ENCODE results near the gene SPTBN2. TPM values are rescaled to one million over a fixed set of nuclear protein-coding genes. Genes with fewer than 3 reads are reported as not detected.

Gene SPTBN2
- total RNA-seq, 1 experiment from 2014 or later = 51.0 TPM

DNA sequence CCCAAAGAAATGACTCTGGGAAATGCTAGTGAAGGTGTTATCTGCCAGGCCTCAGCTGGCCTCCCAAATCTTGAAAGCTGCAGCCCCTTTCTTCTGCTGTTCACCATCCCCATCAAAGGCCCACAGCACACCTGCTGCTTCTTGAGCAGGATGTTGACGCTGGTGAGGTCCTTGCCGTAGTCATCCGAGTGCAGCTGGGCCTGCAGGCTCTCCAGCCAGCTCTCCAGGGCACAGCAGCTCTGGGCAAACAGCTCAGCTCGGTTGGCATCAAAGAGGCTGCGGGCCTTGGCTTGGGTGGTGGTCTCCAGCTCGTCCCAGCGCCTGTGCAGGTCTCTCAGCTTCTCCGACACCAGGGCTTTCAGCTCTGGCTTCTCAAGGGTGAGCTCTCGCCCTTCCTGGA is 32.9 kb downstream of the SPTBN2 start:
- BruUV-seq (replicated peaks) = no TSS peak
- H3K27me3 ChIP-seq (ENCODE audit: insufficient read depth, low read depth) = no peaks in the 10 kb centered on the region
- no peaks in the 10 kb centered on the region for H3F3A ChIP-seq (ENCODE audit: insufficient read depth, low read depth)
- no peak overlapping the region for H3K27ac ChIP-seq
- H2AFZ ChIP-seq = no peak overlapping the region
- ChIA-PET CTCF (no interaction called here), POLR2A (ENCODE audit: unreplicated experiment) (no interaction called here)
- TF ChIP-seq EZH2 (IDR thresholded peaks at IDR 0.05; ENCODE audit: low read depth) = no peak
- TF ChIP-seq, protein P1, sequence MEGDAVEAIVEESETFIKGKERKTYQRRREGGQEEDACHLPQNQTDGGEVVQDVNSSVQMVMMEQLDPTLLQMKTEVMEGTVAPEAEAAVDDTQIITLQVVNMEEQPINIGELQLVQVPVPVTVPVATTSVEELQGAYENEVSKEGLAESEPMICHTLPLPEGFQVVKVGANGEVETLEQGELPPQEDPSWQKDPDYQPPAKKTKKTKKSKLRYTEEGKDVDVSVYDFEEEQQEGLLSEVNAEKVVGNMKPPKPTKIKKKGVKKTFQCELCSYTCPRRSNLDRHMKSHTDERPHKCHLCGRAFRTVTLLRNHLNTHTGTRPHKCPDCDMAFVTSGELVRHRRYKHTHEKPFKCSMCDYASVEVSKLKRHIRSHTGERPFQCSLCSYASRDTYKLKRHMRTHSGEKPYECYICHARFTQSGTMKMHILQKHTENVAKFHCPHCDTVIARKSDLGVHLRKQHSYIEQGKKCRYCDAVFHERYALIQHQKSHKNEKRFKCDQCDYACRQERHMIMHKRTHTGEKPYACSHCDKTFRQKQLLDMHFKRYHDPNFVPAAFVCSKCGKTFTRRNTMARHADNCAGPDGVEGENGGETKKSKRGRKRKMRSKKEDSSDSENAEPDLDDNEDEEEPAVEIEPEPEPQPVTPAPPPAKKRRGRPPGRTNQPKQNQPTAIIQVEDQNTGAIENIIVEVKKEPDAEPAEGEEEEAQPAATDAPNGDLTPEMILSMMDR (conservative IDR thresholded peaks at IDR 0.05) = no peak
- no peaks in the 10 kb centered on the region for H3K4me1 ChIP-seq (replicated peaks; ENCODE audit: insufficient read depth)
- DNase-seq = no peak
- intact Hi-C loops (cut with micrococcal nuclease; ENCODE audit: unreplicated experiment) = loop anchor here (10.0 kb wide), 1 partner anchor 359 kb away; the partner anchor contains the start of gene RHOD
- no peaks in the 10 kb centered on the region for H3K9me3 ChIP-seq (ENCODE audit: insufficient read depth, low read depth)
- H4K20me1 ChIP-seq (ENCODE audit: insufficient read depth) = no peaks in the 10 kb centered on the region
- H3K36me3 ChIP-seq (ENCODE audit: low read depth) = peaks cover 11% of the 10 kb centered on the region; the same call in 1 of the 2 replicates
- H3K9me2 ChIP-seq (ENCODE audit: insufficient read depth) = no peaks in the 10 kb centered on the region
- H3K4me2 ChIP-seq = no peak overlapping the region
- H3K79me2 ChIP-seq (ENCODE audit: low read depth) = no peaks in the 10 kb centered on the region
- no peak overlapping the region for H3K4me3 ChIP-seq

DNA sequence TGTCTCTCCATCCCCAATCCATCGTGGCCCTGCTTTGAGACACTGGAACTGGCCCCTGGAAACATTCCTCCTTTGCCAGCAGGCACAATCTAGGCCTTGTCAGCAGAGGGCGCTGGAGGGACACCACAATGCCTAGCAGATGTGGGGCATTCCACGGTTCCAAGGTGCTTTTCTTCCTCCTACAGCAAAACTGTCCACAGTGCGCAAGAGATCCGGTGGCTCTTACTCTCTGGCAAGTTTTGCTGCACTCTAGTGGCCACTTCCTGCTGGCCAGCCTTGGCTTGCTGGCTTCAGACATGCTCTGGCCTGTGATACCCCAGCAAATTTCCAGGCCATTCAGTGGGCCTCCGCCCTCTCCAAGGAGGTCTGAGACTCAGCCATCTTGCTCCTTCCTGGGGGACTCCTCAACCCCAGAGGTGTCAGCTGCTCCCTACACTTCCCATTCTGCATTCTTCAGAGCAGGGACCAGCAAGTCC is 34.2 kb downstream of the SPTBN2 start:
- Histone ChIP-seq H3K4me2 (no peak overlapping the region), H3F3A (ENCODE audit: insufficient read depth, low read depth) (no peaks in the 10 kb centered on the region), H3K4me3 (no peak overlapping the region), H3K36me3 (ENCODE audit: low read depth) (0 out of 2 replicates have a peak, but pooled peaks cover 5% of the 10 kb centered on the region), H3K27ac (no peak overlapping the region), H3K9me3 (ENCODE audit: insufficient read depth, low read depth) (no peaks in the 10 kb centered on the region), H3K79me2 (ENCODE audit: low read depth) (no peaks in the 10 kb centered on the region), H3K27me3 (ENCODE audit: insufficient read depth, low read depth) (no peaks in the 10 kb centered on the region), H4K20me1 (ENCODE audit: insufficient read depth) (no peaks in the 10 kb centered on the region), H3K4me1 (replicated peaks; ENCODE audit: insufficient read depth) (no peaks in the 10 kb centered on the region), H2AFZ (no peak overlapping the region), H3K9me2 (ENCODE audit: insufficient read depth) (no peaks in the 10 kb centered on the region)
- intact Hi-C loops (cut with micrococcal nuclease; ENCODE audit: unreplicated experiment) = loop anchor here (1.0 to 10.0 kb wide), 7 partner anchors 50 to 623 kb away; partner anchors contain the start of gene RHOD
- TF ChIP-seq, protein P1 (conservative IDR thresholded peaks at IDR 0.05) = peak; percentile 98
- TF ChIP-seq EZH2 (IDR thresholded peaks at IDR 0.05; ENCODE audit: low read depth) = no peak
- no TSS peak for BruUV-seq (replicated peaks)
- DNase-seq = peak; percentile 94 to 96
- CTCF ChIA-PET = interaction anchor here (0.6 kb wide), 2 partner anchors 38 to 140 kb away, joined by 3 to 8 read pairs; no protein-coding TSS in a partner anchor
- POLR2A ChIA-PET (ENCODE audit: unreplicated experiment) = no interaction called here

DNA sequence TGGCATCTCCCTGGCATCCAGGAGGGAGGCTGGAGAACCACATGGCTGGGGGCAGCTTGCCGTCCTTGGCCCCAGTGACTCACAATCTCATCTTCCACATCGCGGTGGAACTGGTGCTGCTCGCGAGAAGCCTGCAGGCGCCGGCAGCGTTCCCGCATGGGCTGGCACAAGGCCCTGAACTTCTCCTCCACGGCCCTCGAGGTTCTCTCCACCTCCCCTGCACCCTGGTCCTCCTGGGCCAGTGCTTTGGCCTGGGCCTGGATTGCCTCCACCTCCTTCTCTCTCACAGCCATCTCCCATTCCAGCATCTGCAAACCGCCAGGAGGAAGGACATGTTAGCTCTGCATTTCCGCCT is 35.0 kb downstream of the SPTBN2 start:
- Histone ChIP-seq H3K4me2 (no peak overlapping the region), H3K4me1 (replicated peaks; ENCODE audit: insufficient read depth) (no peaks in the 10 kb centered on the region), H3K9me2 (ENCODE audit: insufficient read depth) (no peaks in the 10 kb centered on the region), H3K79me2 (ENCODE audit: low read depth) (no peaks in the 10 kb centered on the region), H3K9me3 (ENCODE audit: insufficient read depth, low read depth) (no peaks in the 10 kb centered on the region), H3K36me3 (ENCODE audit: low read depth) (no peaks in the 10 kb centered on the region), H2AFZ (no peak overlapping the region), H3K27ac (no peak overlapping the region), H3K4me3 (no peak overlapping the region), H3F3A (ENCODE audit: insufficient read depth, low read depth) (no peaks in the 10 kb centered on the region), H3K27me3 (ENCODE audit: insufficient read depth, low read depth) (no peaks in the 10 kb centered on the region), H4K20me1 (ENCODE audit: insufficient read depth) (no peaks in the 10 kb centered on the region)
- ChIA-PET POLR2A (ENCODE audit: unreplicated experiment) (no interaction called here), CTCF (interaction anchor here (1.0 kb wide), 1 partner anchor 141 kb away, joined by 3 read pairs; no protein-coding TSS in a partner anchor)
- intact Hi-C loops (cut with micrococcal nuclease; ENCODE audit: unreplicated experiment) = loop anchor here (1.0 to 10.0 kb wide), 7 partner anchors 50 to 623 kb away; partner anchors contain the start of gene RHOD
- TF ChIP-seq EZH2 (IDR thresholded peaks at IDR 0.05; ENCODE audit: low read depth) = no peak
- TF ChIP-seq, protein P1 (conservative IDR thresholded peaks at IDR 0.05) = no peak
- BruUV-seq (replicated peaks) = no TSS peak
- no peak for DNase-seq

Data from PC-9 (cell line).